Endothelial cell of umbilical vein (primary cell): ENCODE data around the gene FPR1.

Experiments used
- POLR2A ChIP-seq: IDR thresholded peaks from 2 replicates; pipeline ENCODE4 v1.6.1; 2012; ENCODE audit warnings: low read depth, mild to moderate bottlenecking, control low read depth, low read length
- TF ChIP-seq, protein P1 (sequence below), 2 donors: IDR thresholded peaks; 1 replicate in 1 of 2; 2 replicates in 1 of 2; pipeline ENCODE4 v1.5.1; 2011; ENCODE audit warnings: low read length in 2 of 2, mild to moderate bottlenecking in 2 of 2, moderate library complexity in 2 of 2, control low read depth in 1 of 2, inconsistent platforms in 1 of 2, low read depth in 1 of 2; ENCODE audit not compliant: insufficient read depth in 1 of 2; ENCODE audit errors: extremely low read depth in 1 of 2

DNA sequence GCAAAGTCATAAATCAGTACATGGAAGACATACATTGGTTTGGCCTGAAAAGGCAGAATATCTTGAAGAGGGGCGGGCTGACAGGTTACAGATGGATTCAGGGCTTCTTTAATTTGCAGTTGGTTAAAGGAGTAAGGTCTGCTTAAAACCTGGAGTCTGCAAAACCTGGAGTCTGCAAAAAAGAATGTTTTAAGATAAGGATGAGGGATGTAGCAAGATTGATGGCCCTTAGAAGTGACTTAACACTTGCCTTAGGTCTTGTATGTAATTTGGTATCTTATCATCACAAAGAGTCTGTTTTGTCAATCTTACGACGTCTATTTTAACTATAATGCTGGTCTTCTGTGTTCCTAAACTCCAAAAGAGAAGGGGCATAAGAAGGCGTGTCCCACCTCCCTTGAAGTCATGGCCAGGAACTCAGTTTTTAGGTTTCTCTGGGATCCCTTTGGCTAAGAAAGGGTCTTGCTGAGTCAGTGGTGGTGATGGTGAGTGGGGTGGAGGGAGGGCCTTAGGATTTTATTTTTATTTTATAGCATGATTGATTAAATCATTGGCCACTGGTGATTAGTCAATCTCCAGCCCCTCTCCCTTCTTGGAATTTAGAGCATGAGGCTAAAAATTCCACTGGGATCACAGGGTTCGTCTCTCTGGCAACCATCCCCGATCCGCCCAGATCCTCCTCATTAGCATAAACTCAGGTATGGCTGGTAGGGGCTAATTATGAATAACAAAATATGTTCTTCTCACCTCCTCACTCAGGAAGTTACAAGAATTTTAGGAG, 17.7 kb downstream of the FPR1 start:
- TF ChIP-seq, protein P1, sequence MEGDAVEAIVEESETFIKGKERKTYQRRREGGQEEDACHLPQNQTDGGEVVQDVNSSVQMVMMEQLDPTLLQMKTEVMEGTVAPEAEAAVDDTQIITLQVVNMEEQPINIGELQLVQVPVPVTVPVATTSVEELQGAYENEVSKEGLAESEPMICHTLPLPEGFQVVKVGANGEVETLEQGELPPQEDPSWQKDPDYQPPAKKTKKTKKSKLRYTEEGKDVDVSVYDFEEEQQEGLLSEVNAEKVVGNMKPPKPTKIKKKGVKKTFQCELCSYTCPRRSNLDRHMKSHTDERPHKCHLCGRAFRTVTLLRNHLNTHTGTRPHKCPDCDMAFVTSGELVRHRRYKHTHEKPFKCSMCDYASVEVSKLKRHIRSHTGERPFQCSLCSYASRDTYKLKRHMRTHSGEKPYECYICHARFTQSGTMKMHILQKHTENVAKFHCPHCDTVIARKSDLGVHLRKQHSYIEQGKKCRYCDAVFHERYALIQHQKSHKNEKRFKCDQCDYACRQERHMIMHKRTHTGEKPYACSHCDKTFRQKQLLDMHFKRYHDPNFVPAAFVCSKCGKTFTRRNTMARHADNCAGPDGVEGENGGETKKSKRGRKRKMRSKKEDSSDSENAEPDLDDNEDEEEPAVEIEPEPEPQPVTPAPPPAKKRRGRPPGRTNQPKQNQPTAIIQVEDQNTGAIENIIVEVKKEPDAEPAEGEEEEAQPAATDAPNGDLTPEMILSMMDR (IDR thresholded peaks at IDR 0.05; ENCODE audit: extremely low read depth in 1 of 2, insufficient read depth in 1 of 2, low read depth in 1 of 2, low read length in 2 of 2) = no peak
- TF ChIP-seq POLR2A = no peak
